GM19467 (cell line): ENCODE results near the gene TLE4.

Experiments used
- ATAC-seq: cut with Tn5 transposase; IDR thresholded peaks from one replicate; pipeline ENCODE4 v1.9.1; 2021; ENCODE audit warnings: mild to moderate bottlenecking, moderate library complexity; ENCODE audit not compliant: unreplicated experiment

TLE4 gene

DNA sequence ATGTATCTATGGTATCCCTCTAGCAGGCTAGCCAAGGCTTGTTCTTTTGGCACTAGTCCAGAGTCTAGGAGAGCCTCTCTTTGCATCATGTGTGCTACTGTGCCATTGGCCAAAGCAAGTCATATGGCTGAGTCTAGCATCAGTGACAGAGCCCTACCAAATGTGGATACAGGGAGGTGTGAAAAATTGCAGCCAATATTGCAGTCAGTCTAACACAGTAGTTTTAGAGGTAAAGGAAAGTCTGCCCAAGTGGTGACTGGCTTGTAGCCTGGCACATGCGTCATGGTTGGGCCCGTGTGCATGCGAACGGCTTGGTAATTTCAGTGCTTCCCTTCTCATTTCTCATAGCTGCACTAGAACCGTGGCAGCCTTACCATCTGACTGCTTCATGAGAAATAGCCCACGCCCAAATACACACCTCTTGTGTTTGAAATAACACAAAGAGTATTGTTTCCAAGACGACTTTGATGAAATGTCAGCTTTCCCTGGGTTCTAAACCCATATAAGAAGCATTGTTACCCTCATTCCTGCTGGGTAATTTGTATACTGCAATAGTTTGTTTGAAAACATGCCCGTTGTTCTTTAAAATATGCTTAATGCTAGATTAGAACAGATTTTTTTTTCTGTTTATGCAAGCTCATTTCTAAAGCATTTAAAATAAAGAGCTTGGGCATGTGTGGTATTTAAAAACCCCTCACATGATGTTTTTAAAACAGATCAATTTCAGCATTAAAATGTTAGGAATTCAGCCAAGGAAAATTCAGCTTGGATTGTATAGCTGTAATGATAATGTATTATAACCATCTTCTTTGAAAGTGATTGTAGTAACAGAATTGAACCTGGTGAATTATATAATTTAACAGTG, 113.2 kb downstream of the TLE4 start:
- ATAC-seq, result no peak

DNA sequence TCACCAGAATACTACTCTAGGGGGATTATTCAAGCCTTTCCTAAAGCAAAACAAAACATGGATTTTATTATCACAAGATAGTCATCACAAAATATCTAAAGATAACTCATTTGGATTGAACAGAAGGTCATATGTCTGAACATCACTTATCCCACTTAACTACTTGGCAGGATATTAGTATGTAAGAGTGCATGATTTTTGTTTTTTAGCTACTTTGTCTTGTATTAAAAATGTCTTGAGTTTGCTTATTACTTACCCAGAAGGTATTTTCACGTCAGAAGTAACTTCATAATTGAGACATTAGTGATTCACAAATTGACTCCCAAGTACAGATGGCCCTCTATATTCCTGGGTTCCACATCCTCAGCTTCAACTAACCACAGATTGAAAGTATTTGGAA, 113.8 kb downstream of the TLE4 start:
- no peak for ATAC-seq

DNA sequence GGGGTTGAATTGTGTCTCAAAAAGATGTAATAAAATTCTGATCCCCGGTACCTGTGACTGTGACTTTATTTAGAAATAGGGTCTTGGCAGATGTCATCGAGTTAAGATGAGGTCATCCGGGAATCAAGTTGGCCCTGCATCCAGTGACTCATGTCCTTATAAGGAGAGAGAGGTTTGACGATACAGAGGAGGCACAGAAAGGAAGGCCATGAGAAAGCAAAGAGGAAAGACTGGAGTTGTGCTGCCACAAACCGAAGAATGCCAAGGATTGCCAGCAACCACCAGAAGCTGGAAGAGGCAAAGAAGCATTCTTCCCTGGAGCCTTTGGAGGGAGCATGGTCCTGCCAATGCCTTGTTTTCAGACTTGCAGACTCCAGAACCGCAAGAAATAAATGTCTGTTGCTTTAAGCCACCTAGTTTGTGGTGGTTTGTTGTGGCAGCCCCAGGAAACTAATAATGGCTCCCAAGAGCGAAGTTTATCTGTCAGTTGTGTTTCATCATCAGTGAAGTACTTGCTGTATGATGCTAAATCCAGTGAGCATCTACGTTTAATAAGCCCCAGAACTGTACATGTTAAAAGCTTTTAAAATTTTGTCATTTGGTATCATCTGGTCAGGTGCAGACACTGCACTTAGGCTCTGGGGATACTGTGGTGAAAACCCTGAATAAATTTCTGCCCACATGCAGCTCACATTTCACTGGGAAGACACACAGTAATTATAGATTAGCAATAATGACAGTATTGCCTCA, 114.8 kb downstream of the TLE4 start:
- no peak for ATAC-seq

GRCh38 chr9:79687131-79687447, 115.3 kb downstream of the TLE4 start:
- ATAC-seq, result no peak

DNA sequence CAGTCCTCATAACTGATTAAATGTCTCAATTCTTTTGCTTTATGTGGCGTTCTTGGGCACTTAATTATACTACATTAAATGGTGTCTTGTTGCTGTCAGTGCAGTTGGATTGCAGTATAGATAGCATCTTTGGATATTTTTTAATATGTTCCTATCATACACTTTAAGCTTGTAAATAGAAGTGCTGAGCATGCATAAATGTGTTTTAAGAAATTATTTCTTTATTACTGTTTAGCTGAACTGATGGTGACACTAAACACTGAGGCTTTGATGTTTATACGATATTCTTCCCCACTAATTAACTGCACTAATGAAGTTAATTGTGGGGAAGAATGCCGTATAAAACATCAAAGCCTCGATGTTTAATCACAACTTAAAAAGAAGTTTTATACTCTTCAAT, 116.6 kb downstream of the TLE4 start:
- no peak for ATAC-seq

DNA sequence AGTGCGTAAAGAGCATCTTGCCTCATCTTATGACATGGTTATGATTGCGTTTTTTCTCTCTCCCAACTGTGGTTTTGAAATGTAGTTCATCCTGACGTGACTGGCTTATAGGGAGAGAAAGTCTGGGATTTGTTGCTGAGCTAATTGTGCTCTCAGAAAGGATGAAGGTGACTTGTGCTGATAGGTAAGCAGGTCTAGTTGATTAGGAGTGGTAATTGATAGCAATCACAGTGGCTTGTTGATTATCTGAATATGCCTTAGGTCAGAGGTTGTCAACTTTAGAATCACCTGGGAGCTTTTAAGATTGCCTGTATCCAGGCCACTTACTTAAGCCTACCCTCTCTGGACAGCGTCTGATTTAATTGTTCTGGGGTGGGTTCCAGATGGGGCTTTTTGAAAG, 117.8 kb downstream of the TLE4 start:
- ATAC-seq, result no peak

DNA sequence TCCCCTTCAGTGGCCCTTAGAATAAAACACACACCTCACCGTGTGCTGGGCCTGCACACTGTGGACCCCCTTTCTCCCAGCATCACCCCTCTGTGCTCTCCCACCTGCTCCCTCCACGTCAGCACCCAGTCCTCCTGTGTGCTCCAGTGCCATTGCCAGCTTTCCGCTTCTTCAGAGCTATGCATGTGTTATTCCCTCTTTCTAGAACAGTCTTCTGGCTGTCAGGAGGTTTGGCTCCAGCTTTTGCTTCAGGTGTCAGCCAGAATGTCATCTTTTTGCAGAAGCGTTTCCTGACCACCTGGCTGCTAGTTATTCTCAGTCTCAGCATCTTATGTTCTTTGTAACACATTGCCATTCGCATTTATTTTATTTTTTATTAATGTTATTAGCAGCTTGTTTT, 119.7 kb downstream of the TLE4 start:
- no peak for ATAC-seq

DNA sequence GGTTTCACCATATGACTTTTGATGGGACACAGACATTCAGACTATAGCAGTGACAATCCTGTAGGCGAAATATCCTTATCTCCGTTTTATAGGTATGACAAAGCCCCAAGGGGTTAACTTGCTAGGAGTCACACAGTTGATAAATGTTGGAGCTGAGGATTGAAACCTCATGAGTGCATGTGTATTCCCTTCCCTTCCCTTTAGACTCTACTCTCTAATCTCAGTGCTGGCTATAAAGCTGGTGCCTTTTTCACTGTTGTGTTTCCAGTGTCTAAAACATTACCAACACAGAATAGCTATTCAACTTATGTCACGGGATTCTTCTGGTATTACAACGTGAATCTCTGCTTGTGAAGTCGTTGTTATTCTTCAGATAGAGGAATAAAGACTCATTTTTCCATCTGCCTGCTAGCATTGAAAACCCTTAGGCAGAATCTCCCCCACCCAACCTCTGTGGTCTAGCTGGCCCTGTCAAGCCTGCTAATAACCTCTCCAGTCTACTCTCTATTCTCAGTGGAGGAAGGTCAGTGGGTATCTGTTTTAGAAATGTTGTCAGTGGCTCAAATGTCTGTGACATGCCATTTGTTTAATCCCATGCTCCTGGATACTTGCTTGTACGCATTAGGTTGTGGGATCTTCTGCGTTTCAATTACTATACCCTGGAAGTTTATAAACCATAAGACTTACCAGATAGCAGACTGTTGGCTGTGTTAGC, 121.2 kb downstream of the TLE4 start:
- ATAC-seq, result no peak

DNA sequence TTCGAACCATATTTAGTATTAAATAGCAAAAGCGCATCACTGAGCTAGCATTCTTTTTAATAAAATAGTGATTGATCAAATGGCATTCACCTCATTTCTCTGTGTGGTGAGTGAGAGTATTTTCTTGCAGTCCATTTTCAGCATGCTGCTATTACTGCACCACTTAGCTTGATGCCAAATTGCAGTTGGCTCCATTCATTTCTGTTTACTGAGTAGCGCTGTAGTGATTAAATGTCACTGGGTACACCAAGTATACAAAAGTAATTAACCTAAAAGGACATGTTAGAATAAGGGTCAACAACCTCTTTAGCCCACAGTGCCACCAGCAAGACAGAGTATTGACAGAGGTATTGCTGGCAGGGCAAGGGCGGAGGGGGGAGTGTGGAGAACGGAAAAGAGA, 122.0 kb downstream of the TLE4 start:
- no peak for ATAC-seq

DNA sequence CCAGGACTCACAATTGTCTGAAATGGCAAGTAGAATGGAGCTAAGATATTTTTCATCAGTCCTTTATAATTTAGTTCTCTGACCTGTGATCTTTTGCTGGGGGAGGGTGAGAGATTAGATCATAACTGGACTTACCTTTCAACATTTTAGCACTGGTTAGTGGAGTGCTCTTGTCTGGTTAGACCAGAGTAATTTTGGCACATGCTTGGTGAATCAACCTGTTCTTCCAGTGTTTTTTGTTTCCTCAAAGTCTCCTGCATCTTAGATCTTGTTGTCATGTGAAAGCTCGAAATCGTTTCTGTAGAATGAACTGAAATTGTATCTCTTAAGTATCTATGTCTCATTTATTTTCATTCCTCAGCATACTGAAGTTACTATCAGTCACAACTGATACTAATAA, 122.4 kb downstream of the TLE4 start:
- no peak for ATAC-seq

- ATAC-seq, result no peak
These were observed 123.1 kb downstream of the TLE4 start for GRCh38 chr9:79694676-79695400.

GRCh38 chr9:79695531-79696175, 123.9 kb downstream of the TLE4 start:
- no peak for ATAC-seq

DNA sequence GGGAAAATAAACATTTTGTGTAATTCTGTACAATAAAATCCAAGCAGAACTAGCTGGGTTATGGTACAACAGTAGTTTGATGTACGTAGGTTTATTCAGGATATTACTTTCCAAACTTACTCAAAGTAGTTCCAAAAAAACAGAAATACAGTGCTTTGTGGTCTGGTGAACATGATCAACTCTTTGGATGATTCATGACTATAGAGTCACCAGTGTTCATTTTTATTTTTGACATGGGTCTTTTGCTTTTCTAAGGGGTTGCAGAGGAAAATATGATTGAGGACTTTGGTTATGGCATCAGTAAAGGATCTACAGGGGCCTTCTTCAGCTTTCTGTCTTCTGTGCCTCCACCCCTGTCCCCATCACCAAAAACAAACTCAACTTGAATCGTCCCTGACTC, 127.2 kb downstream of the TLE4 start:
- no peak for ATAC-seq

DNA sequence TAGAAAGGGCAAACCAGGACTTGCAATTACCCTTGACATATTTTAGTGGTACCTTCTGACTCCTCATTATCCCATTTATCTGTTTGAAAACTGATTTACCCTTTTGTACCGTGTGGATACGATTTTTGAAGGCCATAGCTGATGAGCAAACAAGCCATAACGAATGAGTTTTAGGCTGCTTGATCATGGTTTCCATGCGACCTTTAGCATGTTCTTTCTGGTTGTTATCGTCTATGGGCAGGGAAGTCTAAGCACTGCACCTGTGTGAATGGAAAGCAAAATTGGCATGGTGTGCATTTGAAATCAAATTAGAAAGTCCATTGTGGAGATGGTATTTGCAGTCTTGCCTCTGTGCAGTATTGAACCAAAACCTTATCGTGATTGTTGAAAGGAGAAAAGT, 127.7 kb downstream of the TLE4 start:
- ATAC-seq, result no peak

DNA sequence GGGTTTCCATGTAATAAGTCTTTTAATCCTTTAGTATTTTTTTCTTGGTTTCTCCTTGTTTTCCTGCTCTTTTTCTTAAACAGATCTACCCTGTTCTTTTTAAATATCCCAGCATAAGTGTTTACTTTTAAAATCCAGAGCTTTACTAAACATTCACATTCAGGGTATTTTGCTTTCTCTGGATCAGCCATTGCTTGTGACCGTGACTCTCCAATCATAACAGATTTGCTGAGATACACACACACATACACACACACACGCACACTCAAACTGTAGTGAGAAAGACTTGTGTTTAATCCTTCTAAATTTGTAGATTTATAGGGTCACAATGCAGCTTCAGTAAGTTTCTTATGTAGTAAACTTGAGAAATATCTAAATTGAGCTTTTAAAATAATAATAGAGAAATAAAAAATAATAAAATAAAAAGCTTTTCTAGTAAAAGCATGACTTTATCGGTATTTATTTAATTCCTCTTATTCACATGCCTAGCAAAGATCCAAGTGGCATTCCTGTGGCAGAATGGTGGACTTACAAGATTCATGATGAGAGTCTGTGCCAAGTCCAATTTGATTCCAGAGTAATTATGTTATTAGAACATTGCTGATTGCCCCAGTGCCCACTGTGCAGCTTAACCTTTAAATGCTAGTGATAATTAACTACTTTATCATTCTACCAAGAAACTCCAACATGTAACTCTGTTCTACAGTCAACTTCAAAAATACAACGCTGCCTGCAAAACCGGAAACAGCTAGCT, 129.0 kb downstream of the TLE4 start:
- ATAC-seq, result no peak

DNA sequence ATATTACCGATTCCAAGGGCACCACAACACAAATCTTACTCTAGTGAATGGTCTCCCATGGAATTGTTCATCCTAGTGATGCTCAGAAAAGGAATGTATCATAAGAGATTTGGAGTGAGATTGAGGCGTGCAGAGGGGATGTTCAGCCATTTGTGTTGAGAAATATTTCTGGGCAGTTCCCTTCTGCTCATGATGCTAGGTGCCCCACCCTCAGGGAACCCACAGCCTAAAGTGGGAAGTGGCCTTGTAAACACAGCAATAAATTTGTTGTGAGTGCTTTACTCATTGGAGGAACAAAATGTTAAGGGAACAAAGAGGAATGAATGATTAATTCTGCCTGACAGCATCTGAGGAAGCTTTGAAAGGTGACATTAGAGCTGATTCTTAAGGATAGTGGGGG, 129.9 kb downstream of the TLE4 start:
- ATAC-seq, result no peak

DNA sequence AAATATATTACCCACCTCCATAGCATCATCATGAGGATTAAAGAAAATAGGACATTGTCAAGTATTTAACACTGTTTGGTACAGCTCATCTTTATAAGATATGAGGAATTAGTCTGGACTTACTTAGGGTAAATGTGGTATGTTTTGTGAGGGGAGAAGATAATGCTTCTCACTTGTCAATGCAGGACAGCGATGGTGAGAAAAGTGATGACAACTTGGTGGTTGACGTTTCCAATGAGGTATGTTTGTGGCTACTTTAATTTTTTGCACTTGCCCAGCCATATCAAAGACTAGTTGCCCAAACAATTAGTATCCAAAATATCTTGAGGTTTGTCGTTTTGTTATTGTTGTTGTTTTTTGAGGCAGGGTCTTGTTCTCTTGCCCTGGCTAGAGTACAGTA, 133.9 kb downstream of the TLE4 start:
- no peak for ATAC-seq

DNA sequence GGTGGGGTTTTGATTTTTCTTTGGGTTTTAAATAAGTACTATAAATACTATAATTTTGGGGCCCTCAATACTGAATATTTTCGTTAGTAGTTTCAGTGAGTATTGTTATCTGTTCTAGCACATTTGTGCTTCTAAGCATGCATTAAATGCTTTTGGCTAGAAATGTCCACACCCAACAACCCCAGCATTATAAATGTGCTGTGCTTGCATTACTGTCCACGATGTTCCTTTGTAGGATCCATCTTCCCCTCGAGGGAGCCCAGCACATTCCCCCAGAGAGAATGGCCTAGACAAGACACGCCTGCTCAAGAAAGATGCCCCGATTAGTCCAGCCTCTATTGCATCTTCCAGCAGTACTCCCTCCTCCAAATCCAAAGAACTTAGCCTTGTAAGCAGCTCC, 134.7 kb downstream of the TLE4 start:
- no peak for ATAC-seq

DNA sequence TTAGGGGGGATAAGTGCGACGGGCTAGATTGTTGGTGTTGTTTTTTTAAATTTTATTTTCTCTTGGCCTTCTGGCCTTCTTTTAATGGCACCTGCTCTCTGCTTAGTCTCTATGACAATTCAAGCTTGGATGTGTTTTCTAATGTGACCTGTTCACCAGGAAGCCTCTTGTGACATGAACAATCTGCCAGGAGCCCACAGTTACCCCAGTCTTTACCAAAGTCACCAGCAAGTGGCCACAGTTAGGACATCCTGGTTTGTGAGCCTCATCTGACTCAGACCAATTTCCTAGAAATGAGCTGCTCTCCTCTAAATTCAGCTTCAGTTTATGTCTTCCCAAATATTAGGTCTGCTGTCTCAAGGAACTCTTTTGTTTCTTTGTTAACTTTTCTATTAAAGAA, 135.8 kb downstream of the TLE4 start:
- ATAC-seq, result no peak

- no peak for ATAC-seq
These were observed 136.8 kb downstream of the TLE4 start for GRCh38 chr9:79708541-79708940.
